GM12878 (cell line): ENCODE measurements around the gene FIGNL2. TPM values are rescaled to one million over a fixed set of nuclear protein-coding genes. Genes with fewer than 3 reads are reported as not detected.

Source experiments
- ATAC-seq: fragments of 200-7000 bp; cut with Tn5 transposase; 3 replicates; pipeline ENCODE4 v1.9.1; 2020; ENCODE audit warnings: mild to moderate bottlenecking, moderate library complexity
- BruUV-seq: library from RNA; stranded (reverse); fragments of 400-500 nt; replicated peaks from 2 replicates; lab custom pipeline; 2021; lab: Mats Ljungman, UMichigan
- CTCF ChIA-PET: fragments of 300-600 bp; sonication (Branson Sonifier 250); formaldehyde crosslinking; extraction: SDS; loops from one replicate; lab custom pipeline; 2021; ENCODE audit warnings: inconsistent platforms; lab: Yijun Ruan, JAX
- POLR2A ChIA-PET: fragments of 350-600 bp; formaldehyde crosslinking; extraction: SDS; loops from one replicate; lab custom pipeline; 2021; ENCODE audit warnings: inconsistent platforms; lab: Charles Lee
- RAD21 ChIA-PET: fragments of 300-600 bp; sonication (Branson Sonifier 250); formaldehyde crosslinking; loops from one replicate; lab custom pipeline; 2023; ENCODE audit warnings: antibody characterized with exemption; ENCODE audit not compliant: unreplicated experiment; lab: Charles Lee
- SMC1A ChIA-PET: fragments of 300-600 bp; sonication (Branson Sonifier 250); formaldehyde crosslinking; loops from one replicate; lab custom pipeline; 2023; ENCODE audit not compliant: unreplicated experiment, uncharacterized antibody; lab: Charles Lee
- DNase-seq: peaks from one replicate; pipeline ENCODE4 v3.0.0-alpha.2; 2011; ENCODE audit warnings: low read depth, low spot score
- FAIRE-seq: peaks from 3 replicates; lab custom pipeline; 2011; peaks lifted over from hg19 to GRCh38; lab: Jason Lieb, UNC
- H2AFZ ChIP-seq: 2 replicates; pipeline ENCODE4 v1.6.0; 2011; ENCODE audit warnings: low read depth, low read length, control low read depth; ENCODE audit not compliant: control insufficient read depth
- H3K27ac ChIP-seq: 2 replicates; pipeline ENCODE4 v1.5.1; 2011; ENCODE audit warnings: control low read depth; ENCODE audit not compliant: control insufficient read depth, insufficient read depth
- H3K27me3 ChIP-seq, 2 experiments: replicated peaks in 1 of 2; 2 replicates each; pipeline versions ENCODE4 v1.6.0 to v1.6.1; 2011; ENCODE audit warnings: low read length in 1 of 2; ENCODE audit not compliant: control insufficient read depth in 2 of 2, insufficient read depth in 2 of 2
- H3K36me3 ChIP-seq, 2 experiments: 2 replicates each; pipeline ENCODE4 v1.5.1; 2011; ENCODE audit warnings: low read length in 1 of 2; ENCODE audit not compliant: control insufficient read depth in 2 of 2, insufficient read depth in 2 of 2
- H3K4me1 ChIP-seq: 2 replicates; pipeline ENCODE4 v1.6.1; 2011; ENCODE audit warnings: mild to moderate bottlenecking, low read length, moderate library complexity, mixed read lengths; ENCODE audit not compliant: control insufficient read depth, insufficient read depth
- H3K4me2 ChIP-seq: 2 replicates; pipeline ENCODE4 v1.6.0; 2011; ENCODE audit warnings: control low read depth; ENCODE audit not compliant: control insufficient read depth, insufficient read depth
- H3K4me3 ChIP-seq: fragments of 200-600 bp; sonication (generic); 2 replicates; pipeline ENCODE4 v1.5.1; 2016
- H3K79me2 ChIP-seq: 2 replicates; pipeline ENCODE4 v1.6.0; 2011; ENCODE audit warnings: low read length; ENCODE audit not compliant: control insufficient read depth, insufficient read depth
- H3K9ac ChIP-seq: 2 replicates; pipeline ENCODE4 v1.8.0; 2011; ENCODE audit warnings: low read length, control low read depth, mixed read lengths; ENCODE audit not compliant: control insufficient read depth, insufficient read depth
- H3K9me3 ChIP-seq: replicated peaks from 3 replicates; pipeline ENCODE4 v1.5.1; 2011; ENCODE audit warnings: mild to moderate bottlenecking, low read length; ENCODE audit not compliant: control insufficient read depth, insufficient read depth
- H4K20me1 ChIP-seq: 2 replicates; pipeline ENCODE4 v1.6.0; 2011; ENCODE audit not compliant: control insufficient read depth, insufficient read depth
- BCL3 ChIP-seq: IDR thresholded peaks from 2 replicates; pipeline ENCODE4 v1.6.1; 2011; ENCODE audit warnings: borderline replicate concordance, low read depth, mild to moderate bottlenecking, moderate library complexity, low read length; ENCODE audit not compliant: insufficient read depth, poor library complexity, severe bottlenecking
- CBFB ChIP-seq: IDR thresholded peaks from 2 replicates; pipeline ENCODE4 v1.6.1; 2016; ENCODE audit warnings: antibody characterized with exemption, low read depth
- CHD1 ChIP-seq: IDR thresholded peaks from 2 replicates; pipeline ENCODE4 v1.6.1; 2012; ENCODE audit warnings: low read depth, low read length, improper control_type of control experiment
- EED ChIP-seq: sonication (generic); IDR thresholded peaks from 2 replicates; pipeline ENCODE4 v1.6.1; 2016; ENCODE audit warnings: antibody characterized with exemption, low read depth
- EGR1 ChIP-seq, 2 experiments: IDR thresholded peaks; 1 replicate in 1 of 2; 2 replicates in 1 of 2; pipeline ENCODE4 v1.6.1; 2011 to 2012; ENCODE audit warnings: low read depth in 2 of 2, low read length in 2 of 2, borderline replicate concordance in 1 of 2, mild to moderate bottlenecking in 1 of 2, moderate library complexity in 1 of 2
- IRF4 ChIP-seq: IDR thresholded peaks from 2 replicates; pipeline ENCODE4 v1.6.1; 2011; ENCODE audit warnings: low read depth, low read length
- MYC ChIP-seq: IDR thresholded peaks from 2 replicates; pipeline ENCODE4 v1.6.1; 2011; ENCODE audit warnings: mild to moderate bottlenecking, low read length, moderate library complexity, inconsistent platforms; ENCODE audit not compliant: insufficient read depth, insufficient replicate concordance, insufficient read length, severe bottlenecking
- NFXL1 ChIP-seq: fragments of 450-650 bp; IDR thresholded peaks from 2 replicates; pipeline ENCODE4 v1.6.1; 2017; ENCODE audit warnings: antibody characterized with exemption, mild to moderate bottlenecking, borderline replicate concordance
- NFYA ChIP-seq: IDR thresholded peaks from 2 replicates; pipeline ENCODE4 v1.6.1; 2011; ENCODE audit warnings: low read depth, mild to moderate bottlenecking, low read length, improper control_type of control experiment, borderline replicate concordance
- NR2C2 ChIP-seq: IDR thresholded peaks from 2 replicates; pipeline ENCODE4 v1.6.1; 2011; ENCODE audit warnings: borderline replicate concordance, low read depth; ENCODE audit not compliant: control insufficient read depth, insufficient read length
- RAD51 ChIP-seq: fragments of 450-650 bp; IDR thresholded peaks from 2 replicates; pipeline ENCODE4 v1.6.1; 2016; ENCODE audit warnings: moderate library complexity, mild to moderate bottlenecking, inconsistent platforms
- RBBP5 ChIP-seq: fragments of 200-600 bp; sonication (generic); conservative IDR thresholded peaks from 2 replicates; pipeline ENCODE4 v1.6.1; 2016
- RELB ChIP-seq: fragments of 450-650 bp; IDR thresholded peaks from 2 replicates; pipeline ENCODE4 v1.6.1; 2017; ENCODE audit warnings: low read depth, mild to moderate bottlenecking, moderate library complexity
- RFX5 ChIP-seq: IDR thresholded peaks from 2 replicates; pipeline ENCODE4 v1.6.1; 2011; ENCODE audit warnings: low read depth, low read length, improper control_type of control experiment
- STAT3 ChIP-seq: IDR thresholded peaks from 2 replicates; pipeline ENCODE4 v1.6.1; 2011; ENCODE audit warnings: low read depth, low read length, improper control_type of control experiment
- SUZ12 ChIP-seq: fragments of 200-600 bp; sonication (generic); IDR thresholded peaks from one replicate; pipeline ENCODE4 v1.6.1; 2018; ENCODE audit warnings: antibody characterized with exemption, mild to moderate bottlenecking; ENCODE audit not compliant: unreplicated experiment
- TARDBP ChIP-seq: IDR thresholded peaks from 2 replicates; pipeline ENCODE4 v1.6.1; 2016; ENCODE audit warnings: borderline replicate concordance
- TCF7 ChIP-seq: IDR thresholded peaks from 2 replicates; pipeline ENCODE4 v1.6.1; 2014; ENCODE audit warnings: antibody characterized with exemption, borderline replicate concordance
- ZZZ3 ChIP-seq: IDR thresholded peaks from 2 replicates; pipeline ENCODE4 v1.6.1; 2011; ENCODE audit warnings: low read depth; ENCODE audit not compliant: control insufficient read depth, insufficient read length
- WGBS: methylation state at CpG from one replicate; pipeline ENCODE4 v1.1.6; 2016; ENCODE audit warnings: low lambda C conversion rate; ENCODE audit not compliant: insufficient replicate concordance, insufficient coverage; ENCODE audit errors: missing lambda C conversion rate; 5-methylcytosine and 5-hydroxymethylcytosine counted together
- in situ Hi-C: fragments of 300-500 bp; cut with MboI; formaldehyde crosslinking; loops from 9 replicates; pipeline ENCODE4 v1.14.3; 2018; ENCODE audit warnings: mixed read lengths
- intact Hi-C: fragments of 100-400 bp; cut with micrococcal nuclease; formaldehyde crosslinking; loops from one replicate; pipeline ENCODE4 v1.14.2; 2022; ENCODE audit not compliant: unreplicated experiment
- polyA plus RNA-seq, 11 experiments: library from polyadenylated mRNA; depleted of rRNA in 4 of 11; unstranded in 6 of 11; stranded (reverse) in 5 of 11; fragments of >200 nt; fragmentation: Nextera tagmentation in 4 of 11; fragmentation: Illumina TruSeq in 1 of 11; extraction: Ambion mirVana in 4 of 11; extraction: Trizol in 1 of 11; gene quantifications; 1 replicate in 1 of 11; 2 replicates in 10 of 11; pipeline versions ENCODE4 v1.2.1 to v1.2.3, GENCODE V29; 2011 to 2016; ENCODE audit warnings: inconsistent platforms in 2 of 11, missing spikeins in 2 of 11, low read depth in 1 of 11
- total RNA-seq, 4 experiments: library from RNA; depleted of rRNA in 3 of 4; stranded (reverse); fragments of >200 nt in 3 of 4; fragmentation: Illumina TruSeq in 1 of 4; extraction: Trizol in 1 of 4; gene quantifications; 2 replicates each; pipeline versions ENCODE4 v1.2.1 to v1.2.3, GENCODE V29; 2013 to 2021

Gene FIGNL2
- total and polyA plus RNA-seq, 10 of the 15 experiments (the other 5 are each of a cell fraction or from before 2014, with no cell fraction given): not detected

- TF ChIP-seq BCL3: no peak
Measured at GRCh38 chr12:51818566-51819300, 29.8 kb downstream of the FIGNL2 start (continued).

GRCh38 chr12:51818086-51818485 is 30.4 kb downstream of the FIGNL2 start:
- no peak for FAIRE-seq
- no peaks in the 10 kb centered on the region for H3K4me1 ChIP-seq
- ChIA-PET CTCF (no interaction called here), SMC1A (no interaction called here), POLR2A (no interaction called here), RAD21 (interaction anchor here (0.6 kb wide), 1 partner anchor 96 kb away, joined by 3 read pairs; no protein-coding TSS in a partner anchor)
- 50% methylated on average over 4 of the region's 5 CpGs for WGBS
- no peak for DNase-seq
- H2AFZ ChIP-seq: no peak overlapping the region
- no peaks in the 10 kb centered on the region for H4K20me1 ChIP-seq
- H3K4me2 ChIP-seq: no peak overlapping the region
- H3K4me3 ChIP-seq: no peak overlapping the region
- no peak for ATAC-seq
- H3K9ac ChIP-seq: no peak overlapping the region
- intact Hi-C loops (no loop called here), in situ Hi-C loops (no loop called here)
- no TSS peak for BruUV-seq
- no peaks in the 10 kb centered on the region for H3K9me3 ChIP-seq
- H3K27me3 ChIP-seq: peaks cover 6 to 16% of the 10 kb centered on the region in 2 experiments
- no peaks in the 10 kb centered on the region for H3K36me3 ChIP-seq
- no peak overlapping the region for H3K27ac ChIP-seq
- H3K79me2 ChIP-seq: no peaks in the 10 kb centered on the region
- no peak for TF ChIP-seq ZZZ3
- TF ChIP-seq SUZ12: no peak
- TF ChIP-seq EGR1 (IDR thresholded peaks at IDR 0.05; ENCODE audit: borderline replicate concordance in 1 of 2, low read depth in 2 of 2, low read length in 2 of 2): no peak
- TF ChIP-seq IRF4: no peak
- TF ChIP-seq TARDBP: no peak
- TF ChIP-seq NFYA: no peak
- no peak for TF ChIP-seq RFX5
- no peak for TF ChIP-seq RAD51
- TF ChIP-seq RBBP5: no peak
- TF ChIP-seq NFXL1: no peak
- no peak for TF ChIP-seq NR2C2
- TF ChIP-seq EED: no peak
- TF ChIP-seq CHD1: no peak
- TF ChIP-seq BCL3: no peak
- no peak for TF ChIP-seq RELB
- TF ChIP-seq MYC: no peak
- no peak for TF ChIP-seq STAT3
- no peak for TF ChIP-seq CBFB
- no peak for TF ChIP-seq TCF7
